ENCODE data around the gene NHLRC3.

DNA sequence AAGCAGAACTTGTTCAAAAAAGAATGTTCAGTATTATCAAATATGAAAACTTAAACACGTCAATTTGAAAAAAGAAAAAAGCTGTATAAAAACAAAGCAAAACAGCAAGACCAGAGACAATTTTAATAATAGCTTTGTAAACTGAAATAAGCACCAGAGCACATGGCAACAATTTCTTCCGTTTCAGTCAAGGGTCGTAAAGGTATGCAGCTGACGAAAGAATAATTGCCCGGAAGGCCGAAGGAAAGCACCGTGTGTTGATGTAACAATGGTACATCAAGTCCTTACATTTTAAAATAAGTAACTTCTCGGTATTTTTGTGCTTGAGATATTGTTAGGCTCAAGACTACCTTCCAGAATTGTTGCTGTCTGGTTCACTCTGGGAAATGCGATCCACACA lies 2.0 kb upstream of the NHLRC3 start:
- TF ChIP-seq, protein P1, sequence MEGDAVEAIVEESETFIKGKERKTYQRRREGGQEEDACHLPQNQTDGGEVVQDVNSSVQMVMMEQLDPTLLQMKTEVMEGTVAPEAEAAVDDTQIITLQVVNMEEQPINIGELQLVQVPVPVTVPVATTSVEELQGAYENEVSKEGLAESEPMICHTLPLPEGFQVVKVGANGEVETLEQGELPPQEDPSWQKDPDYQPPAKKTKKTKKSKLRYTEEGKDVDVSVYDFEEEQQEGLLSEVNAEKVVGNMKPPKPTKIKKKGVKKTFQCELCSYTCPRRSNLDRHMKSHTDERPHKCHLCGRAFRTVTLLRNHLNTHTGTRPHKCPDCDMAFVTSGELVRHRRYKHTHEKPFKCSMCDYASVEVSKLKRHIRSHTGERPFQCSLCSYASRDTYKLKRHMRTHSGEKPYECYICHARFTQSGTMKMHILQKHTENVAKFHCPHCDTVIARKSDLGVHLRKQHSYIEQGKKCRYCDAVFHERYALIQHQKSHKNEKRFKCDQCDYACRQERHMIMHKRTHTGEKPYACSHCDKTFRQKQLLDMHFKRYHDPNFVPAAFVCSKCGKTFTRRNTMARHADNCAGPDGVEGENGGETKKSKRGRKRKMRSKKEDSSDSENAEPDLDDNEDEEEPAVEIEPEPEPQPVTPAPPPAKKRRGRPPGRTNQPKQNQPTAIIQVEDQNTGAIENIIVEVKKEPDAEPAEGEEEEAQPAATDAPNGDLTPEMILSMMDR (conservative IDR thresholded peaks at IDR 0.05; ENCODE audit: low read length): no peak
- TF ChIP-seq EZH2phosphoT487 (IDR thresholded peaks at IDR 0.05; ENCODE audit: borderline replicate concordance, low read depth, low read length): no peak

All from OCI-LY7 (cell line).